Neuronal stem cell (in vitro differentiated cells): ENCODE measurements around the gene SFR1.

Experiments used
- DNase-seq: peaks from one replicate; pipeline ENCODE4 v3.0.0-alpha.2; 2013; ENCODE audit warnings: low spot score
- H2AFZ ChIP-seq: one replicate; pipeline ENCODE4 v1.6.1; 2013; ENCODE audit warnings: mild to moderate bottlenecking, low read length, inconsistent platforms
- H2AK5ac ChIP-seq: 2 replicates; pipeline ENCODE4 v1.6.1; 2013; ENCODE audit warnings: low read depth, mild to moderate bottlenecking, inconsistent platforms, low read length, moderate library complexity, mixed read lengths
- H2BK120ac ChIP-seq: 2 replicates; pipeline ENCODE4 v1.6.1; 2013; ENCODE audit warnings: low read depth, mild to moderate bottlenecking, inconsistent platforms, low read length, moderate library complexity, mixed read lengths
- H2BK12ac ChIP-seq: one replicate; pipeline ENCODE4 v1.6.1; 2013; ENCODE audit warnings: low read length, inconsistent platforms
- H2BK15ac ChIP-seq: 2 replicates; pipeline ENCODE4 v1.6.1; 2013; ENCODE audit warnings: mild to moderate bottlenecking, low read length, inconsistent platforms, mixed read lengths
- H2BK5ac ChIP-seq: one replicate; pipeline ENCODE4 v1.6.1; 2013; ENCODE audit warnings: inconsistent platforms, mild to moderate bottlenecking, low read length, moderate library complexity
- H3K14ac ChIP-seq: one replicate; pipeline ENCODE4 v1.6.1; 2013; ENCODE audit warnings: low read length, inconsistent platforms
- H3K18ac ChIP-seq: 2 replicates; pipeline ENCODE4 v1.6.1; 2013; ENCODE audit warnings: low read length, inconsistent platforms
- H3K23ac ChIP-seq: 2 replicates; pipeline ENCODE4 v1.6.1; 2013; ENCODE audit warnings: low read depth, mild to moderate bottlenecking, mixed read lengths, low read length, inconsistent platforms; ENCODE audit not compliant: poor library complexity
- H3K27ac ChIP-seq: replicated peaks from 3 replicates; pipeline ENCODE4 v1.5.1; 2013; ENCODE audit warnings: low read length, inconsistent platforms
- H3K27me3 ChIP-seq, 3 experiments: 2 replicates each; pipeline ENCODE4 v1.6.1; 2013; ENCODE audit warnings: low read length in 3 of 3, mild to moderate bottlenecking in 2 of 3, inconsistent platforms in 1 of 3, low read depth in 1 of 3, mixed read lengths in 1 of 3, moderate library complexity in 1 of 3; ENCODE audit not compliant: control insufficient read depth in 3 of 3, insufficient read depth in 3 of 3
- H3K36me3 ChIP-seq, 2 donors: replicated peaks in 1 of 2; 2 replicates each; pipeline ENCODE4 v1.6.1; 2013; ENCODE audit warnings: low read length in 2 of 2; ENCODE audit not compliant: control insufficient read depth in 2 of 2, insufficient read depth in 2 of 2
- H3K4ac ChIP-seq: 2 replicates; pipeline ENCODE4 v1.6.1; 2013; ENCODE audit warnings: inconsistent platforms, mild to moderate bottlenecking, low read length, moderate library complexity
- H3K4me1 ChIP-seq, 2 donors: 1 replicate in 1 of 2; 2 replicates in 1 of 2; pipeline ENCODE4 v1.6.1; 2013; ENCODE audit warnings: low read length in 2 of 2, low read depth in 1 of 2; ENCODE audit not compliant: control insufficient read depth in 2 of 2, insufficient read depth in 1 of 2
- H3K4me2 ChIP-seq: one replicate; pipeline ENCODE4 v1.6.1; 2013; ENCODE audit warnings: mild to moderate bottlenecking, low read length, inconsistent platforms; ENCODE audit not compliant: insufficient read depth, poor library complexity, severe bottlenecking
- H3K4me3 ChIP-seq, 2 donors: 2 replicates each; pipeline ENCODE4 v1.5.1; 2013; ENCODE audit warnings: low read length in 2 of 2, mild to moderate bottlenecking in 2 of 2, inconsistent platforms in 1 of 2, moderate library complexity in 1 of 2
- H3K79me1 ChIP-seq: one replicate; pipeline ENCODE4 v1.6.1; 2013; ENCODE audit warnings: low read depth, mild to moderate bottlenecking, inconsistent platforms, low read length, moderate library complexity
- H3K9ac ChIP-seq: one replicate; pipeline ENCODE4 v1.6.1; 2013; ENCODE audit warnings: mild to moderate bottlenecking, low read depth, low read length, inconsistent platforms; ENCODE audit not compliant: poor library complexity
- H3K9me3 ChIP-seq, 2 donors: replicated peaks in 1 of 2; 2 replicates each; pipeline versions ENCODE3 to v1.6.1; 2013; ENCODE audit warnings: low read length in 2 of 2, mild to moderate bottlenecking in 2 of 2, inconsistent platforms in 1 of 2, low read depth in 1 of 2, mixed read lengths in 1 of 2, moderate library complexity in 1 of 2; ENCODE audit not compliant: control insufficient read depth in 2 of 2, insufficient read depth in 1 of 2
- H4K8ac ChIP-seq: one replicate; pipeline ENCODE4 v1.6.1; 2013; ENCODE audit warnings: low read depth, mild to moderate bottlenecking, inconsistent platforms, low read length, moderate library complexity
- H4K91ac ChIP-seq: one replicate; pipeline ENCODE4 v1.6.1; 2013; ENCODE audit warnings: low read length, low read depth, mild to moderate bottlenecking, inconsistent platforms; ENCODE audit not compliant: poor library complexity
- WGBS, 2 donors: extraction: QIAGEN DNeasy Blood & Tissue Kit; methylation state at CpG; one replicate each; pipeline ENCODE4 v1.1.7; 2013; ENCODE audit warnings: missing lambda C conversion rate in 2 of 2, mixed read lengths in 1 of 2; ENCODE audit not compliant: insufficient read length in 2 of 2, insufficient replicate concordance in 1 of 2; ENCODE audit errors: extremely low coverage in 2 of 2; 5-methylcytosine and 5-hydroxymethylcytosine counted together

The SFR1 gene

GRCh38 chr10:104099269-104099668 is 22.7 kb upstream of the SFR1 start:
- WGBS, 2 donors = no CpG with 5 or more reads among the region's 3 CpGs
- Histone ChIP-seq H3K79me1 (no peaks in the 10 kb centered on the region), H3K9me3 (peaks cover 3 to 7% of the 10 kb centered on the region in 2 donors), H3K27me3 (peaks cover 0 to 14% (median 0%) of the 10 kb centered on the region in 3 experiments), H3K9ac (no peak overlapping the region), H2BK12ac (no peak overlapping the region), H2AFZ (no peak overlapping the region), H3K27ac (no peak overlapping the region), H2BK15ac (no peak overlapping the region), H4K8ac (no peak overlapping the region), H2BK120ac (no peak overlapping the region), H3K23ac (no peak overlapping the region), H2AK5ac (no peak overlapping the region), H4K91ac (no peak overlapping the region), H3K14ac (no peak overlapping the region), H3K36me3 (no peaks in the 10 kb centered on the region), H3K18ac (no peak overlapping the region), H2BK5ac (no peak overlapping the region), H3K4ac (no peak overlapping the region), H3K4me3 (no peak overlapping the region), H3K4me1 (no peaks in the 10 kb centered on the region), H3K4me2 (no peak overlapping the region)
- DNase-seq = no peak

DNA sequence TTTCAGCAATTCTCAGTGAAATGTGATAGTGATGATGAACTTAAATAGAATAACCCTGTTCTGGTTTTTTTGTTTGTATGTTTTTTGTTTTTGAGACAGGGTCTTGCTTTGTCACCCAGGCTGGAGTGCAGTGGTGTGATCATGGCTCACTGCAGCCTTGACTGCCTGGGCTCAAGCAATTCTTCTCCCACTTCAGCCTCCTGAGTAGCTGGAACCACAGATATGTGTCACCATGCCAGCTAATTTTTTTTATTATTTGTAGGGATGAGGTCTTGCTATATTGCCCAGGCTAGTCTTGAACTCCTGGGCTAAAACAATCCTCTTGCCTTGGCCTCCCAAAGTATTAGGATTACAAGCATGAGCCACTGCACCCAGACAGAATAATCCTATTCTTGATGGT is 22.0 kb upstream of the SFR1 start:
- Histone ChIP-seq H3K4me2 (no peak overlapping the region), H3K4me3 (no peak overlapping the region), H2BK15ac (no peak overlapping the region), H2BK120ac (no peak overlapping the region), H2AFZ (no peak overlapping the region), H3K9ac (no peak overlapping the region), H3K4me1 (no peaks in the 10 kb centered on the region), H3K79me1 (no peaks in the 10 kb centered on the region), H3K14ac (no peak overlapping the region), H2BK12ac (no peak overlapping the region), H2BK5ac (no peak overlapping the region), H4K91ac (no peak overlapping the region), H4K8ac (no peak overlapping the region), H3K9me3 (peaks cover 3 to 7% of the 10 kb centered on the region in 2 donors), H3K18ac (no peak overlapping the region), H3K27me3 (peaks cover 0 to 21% (median 0%) of the 10 kb centered on the region in 3 experiments), H3K27ac (no peak overlapping the region), H3K36me3 (no peaks in the 10 kb centered on the region), H3K4ac (no peak overlapping the region), H2AK5ac (no peak overlapping the region), H3K23ac (no peak overlapping the region)
- no peak for DNase-seq

- Histone ChIP-seq H3K4ac (no peak overlapping the region), H3K36me3 (no peaks in the 10 kb centered on the region), H2BK12ac (no peak overlapping the region), H3K27me3 (peaks cover 0 to 22% (median 0%) of the 10 kb centered on the region in 3 experiments), H3K4me3 (no peak overlapping the region), H2AK5ac (no peak overlapping the region), H3K9ac (no peak overlapping the region), H2BK120ac (no peak overlapping the region), H3K9me3 (peaks cover 3 to 7% of the 10 kb centered on the region in 2 donors), H4K8ac (no peak overlapping the region), H3K14ac (no peak overlapping the region), H3K18ac (no peak overlapping the region), H2AFZ (no peak overlapping the region), H3K23ac (no peak overlapping the region), H2BK15ac (no peak overlapping the region), H4K91ac (no peak overlapping the region), H3K4me1 (no peaks in the 10 kb centered on the region), H3K27ac (no peak overlapping the region), H3K79me1 (no peaks in the 10 kb centered on the region), H2BK5ac (no peak overlapping the region), H3K4me2 (no peak overlapping the region)
- no CpG with 5 or more reads among the region's 1 CpG for WGBS, 2 donors
- DNase-seq = no peak
Observed at GRCh38 chr10:104100795-104101194, 21.2 kb upstream of the SFR1 start.

- no peak overlapping the region for H3K27ac ChIP-seq
- no CpG with 5 or more reads among the region's 1 CpG for WGBS, 2 donors
- H2BK15ac ChIP-seq = no peak overlapping the region
- no peaks in the 10 kb centered on the region for H3K79me1 ChIP-seq
- H3K23ac ChIP-seq = no peak overlapping the region
- H2BK5ac ChIP-seq = no peak overlapping the region
- H4K91ac ChIP-seq = no peak overlapping the region
- H4K8ac ChIP-seq = no peak overlapping the region
- H3K27me3 ChIP-seq = peaks cover 0 to 22% (median 0%) of the 10 kb centered on the region in 3 experiments
- no peak overlapping the region for H3K4me3 ChIP-seq
- no peak overlapping the region for H3K4ac ChIP-seq
- peaks cover under 1 to 4% of the 10 kb centered on the region in 2 donors for H3K9me3 ChIP-seq
- H3K36me3 ChIP-seq = no peaks in the 10 kb centered on the region
- no peak overlapping the region for H3K14ac ChIP-seq
- no peak for DNase-seq
- H2AK5ac ChIP-seq = no peak overlapping the region
- no peak overlapping the region for H3K9ac ChIP-seq
- no peak overlapping the region for H2BK12ac ChIP-seq
- H2BK120ac ChIP-seq = no peak overlapping the region
- H3K4me1 ChIP-seq = no peaks in the 10 kb centered on the region
- H3K4me2 ChIP-seq = no peak overlapping the region
- no peak overlapping the region for H2AFZ ChIP-seq
- no peak overlapping the region for H3K18ac ChIP-seq
Observed at GRCh38 chr10:104101902-104102301, 20.1 kb upstream of the SFR1 start.
